Pons (tissue), 1 donor: ENCODE results near the gene VAMP7.
A peak's percentile ranks its signal among the peaks of the same experiment; 100 is the strongest.
"Not testable (repeated sequence)": the region's sequence is repeated elsewhere in the genome, so short reads cannot be mapped to it uniquely, and the experiment has no call there.

Experiments
- DNase-seq: peaks from one replicate; pipeline ENCODE4 v3.0.0-alpha.2; 2016; ENCODE audit warnings: low spot score

The VAMP7 gene, protein sequence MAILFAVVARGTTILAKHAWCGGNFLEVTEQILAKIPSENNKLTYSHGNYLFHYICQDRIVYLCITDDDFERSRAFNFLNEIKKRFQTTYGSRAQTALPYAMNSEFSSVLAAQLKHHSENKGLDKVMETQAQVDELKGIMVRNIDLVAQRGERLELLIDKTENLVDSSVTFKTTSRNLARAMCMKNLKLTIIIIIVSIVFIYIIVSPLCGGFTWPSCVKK

GRCh38 chrX:155881158-155881993 is at the start of gene VAMP7:
Gene VAMP7, plus strand, starts transcription at chrX:155881345. Its CDS starts 8,122 bp downstream, at chrX:155889467.
- DNase-seq = peak; percentile 86

GRCh38 chrX:155841232-155841631 is 39.9 kb upstream of the VAMP7 start:
- DNase-seq = no peak

DNA sequence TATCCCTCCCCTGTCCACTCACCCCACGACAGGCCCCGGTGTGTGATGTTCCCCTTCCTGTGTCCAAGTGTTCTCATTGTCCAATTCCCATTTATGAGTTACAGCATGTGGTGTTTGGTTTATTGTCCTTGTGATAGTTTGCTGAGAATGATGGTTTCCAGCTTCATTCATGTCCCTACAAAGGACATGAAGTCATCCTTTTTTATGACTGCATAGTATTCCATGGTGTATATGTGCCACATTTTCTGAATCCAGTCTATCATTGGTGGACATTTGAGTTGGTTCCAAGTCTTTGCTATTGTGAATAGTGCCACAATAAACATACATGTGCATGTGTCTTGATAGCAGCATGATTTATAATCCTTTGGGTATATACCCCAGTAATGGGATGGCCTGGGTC is 29.4 kb upstream of the VAMP7 start:
- not testable (repeated sequence) for DNase-seq

- DNase-seq = no peak
Measured at GRCh38 chrX:155857561-155857960, 23.6 kb upstream of the VAMP7 start.

DNA sequence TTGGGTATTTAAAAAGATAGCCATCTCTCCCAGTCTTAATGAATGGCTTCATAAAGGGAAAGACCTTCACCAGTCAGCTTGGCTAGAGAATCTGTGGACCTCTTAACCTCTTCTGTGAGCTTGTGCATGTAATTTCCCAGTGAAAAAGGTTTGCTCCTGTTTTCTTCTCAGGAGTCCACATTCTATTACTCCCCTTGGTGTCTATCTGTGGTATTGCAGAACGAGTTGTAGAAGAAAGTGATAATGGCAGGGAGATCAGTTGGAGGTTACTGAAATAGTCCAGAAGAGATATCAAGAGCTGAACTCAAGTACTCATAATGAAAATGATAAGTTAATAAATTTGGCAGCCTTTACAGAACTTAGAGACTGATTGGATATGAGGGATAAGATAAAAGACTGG is 16.5 kb upstream of the VAMP7 start:
- no peak for DNase-seq

DNA sequence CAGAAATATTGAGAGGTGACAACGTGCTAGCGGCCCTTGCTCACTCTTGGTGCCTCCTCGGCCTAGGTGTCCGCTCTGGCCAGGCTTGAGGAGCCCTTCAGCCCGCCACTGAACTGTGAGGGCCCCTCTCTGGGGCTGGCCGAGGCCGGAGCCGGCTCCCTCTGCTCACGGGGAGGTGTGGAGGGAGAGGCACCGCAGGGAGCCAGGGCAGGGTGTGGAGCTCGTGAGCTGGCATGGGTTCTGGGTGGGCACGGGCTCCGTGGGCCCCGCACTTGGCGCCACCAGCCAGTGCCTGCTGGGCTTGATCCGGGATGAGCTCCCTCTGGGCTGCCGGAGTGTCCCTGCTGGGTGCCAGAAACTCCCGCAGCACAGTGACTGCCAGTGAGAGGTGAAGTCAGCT is 16.0 kb upstream of the VAMP7 start:
- DNase-seq = no peak

- no peak for DNase-seq
Measured at GRCh38 chrX:155867821-155868220, 13.3 kb upstream of the VAMP7 start.

GRCh38 chrX:155870958-155871357 is 10.2 kb upstream of the VAMP7 start:
- no peak for DNase-seq

- no peak for DNase-seq
Measured at GRCh38 chrX:155871934-155872333, 9.2 kb upstream of the VAMP7 start.

GRCh38 chrX:155873188-155873587 is 8.0 kb upstream of the VAMP7 start:
- DNase-seq = no peak

- no peak for DNase-seq
Measured at GRCh38 chrX:155874571-155875244, 6.4 kb upstream of the VAMP7 start.

DNA sequence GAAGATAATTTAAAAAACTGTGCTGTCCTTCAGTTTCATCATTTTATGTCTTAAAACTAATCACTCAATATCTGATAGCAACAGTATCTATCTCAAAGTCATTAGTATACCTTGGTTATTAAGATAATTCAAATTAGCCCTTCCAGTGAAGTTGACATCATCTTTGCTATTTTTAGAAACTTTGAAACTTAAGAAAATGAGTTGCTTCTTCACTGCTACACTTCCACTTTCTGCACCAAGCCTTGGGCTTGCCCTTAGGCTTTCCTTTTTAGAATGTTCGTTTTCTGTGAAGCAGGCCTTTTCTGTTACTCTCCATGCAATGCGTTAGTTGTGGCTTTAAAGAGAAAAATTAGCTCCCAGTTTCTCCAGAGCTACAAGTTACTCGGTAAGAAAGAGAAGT is 4.4 kb upstream of the VAMP7 start:
- no peak for DNase-seq

GRCh38 chrX:155877288-155877687 is 3.9 kb upstream of the VAMP7 start:
- no peak for DNase-seq

DNA sequence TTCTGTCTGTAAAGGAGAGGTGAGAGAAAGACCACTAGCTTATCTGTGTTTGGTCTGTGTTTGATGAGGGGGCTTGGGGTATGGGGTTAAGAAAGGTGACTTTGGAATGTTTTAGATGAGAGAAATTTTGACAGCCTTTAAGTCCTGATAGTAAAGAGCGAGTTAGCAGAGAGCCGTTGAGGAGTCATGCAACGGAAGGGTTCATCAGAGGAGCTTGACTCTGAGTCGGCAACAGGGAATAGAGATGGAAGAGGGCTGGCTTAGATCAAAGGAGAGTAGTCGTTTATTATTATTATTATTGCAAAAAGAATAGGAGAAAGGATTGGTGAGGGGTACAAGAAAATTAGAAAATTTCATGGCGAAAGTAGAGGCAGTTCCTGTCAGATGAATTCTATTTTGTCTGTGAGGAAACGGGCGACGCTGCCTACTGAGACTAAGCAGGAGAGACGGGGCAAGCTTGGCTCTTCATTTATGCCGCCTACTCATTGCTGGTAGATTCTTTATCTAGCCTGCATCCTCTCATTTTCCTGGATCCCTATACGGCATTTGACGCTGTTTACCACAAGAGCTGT is 473 bp upstream of the VAMP7 start:
- peak; percentile 28 for DNase-seq

DNA sequence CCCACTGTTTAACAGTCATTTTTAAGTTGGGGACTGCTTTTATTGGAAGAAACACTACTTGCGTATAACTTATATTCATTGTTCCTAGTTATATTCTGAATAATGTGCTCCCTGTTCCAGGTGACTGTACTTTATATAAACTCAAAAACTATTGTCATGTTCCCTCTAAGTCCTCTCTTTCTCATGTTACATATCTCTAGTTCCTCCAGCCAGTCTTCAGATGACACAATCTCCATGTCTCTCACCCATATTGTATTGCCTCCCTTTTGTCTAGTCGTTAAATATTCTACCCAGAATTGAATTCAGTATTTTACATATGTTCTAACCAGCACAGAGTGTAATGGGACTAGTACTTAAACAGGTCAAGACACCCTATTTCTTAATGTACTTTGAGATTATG is 5.3 kb downstream of the VAMP7 start:
- DNase-seq = no peak

DNA sequence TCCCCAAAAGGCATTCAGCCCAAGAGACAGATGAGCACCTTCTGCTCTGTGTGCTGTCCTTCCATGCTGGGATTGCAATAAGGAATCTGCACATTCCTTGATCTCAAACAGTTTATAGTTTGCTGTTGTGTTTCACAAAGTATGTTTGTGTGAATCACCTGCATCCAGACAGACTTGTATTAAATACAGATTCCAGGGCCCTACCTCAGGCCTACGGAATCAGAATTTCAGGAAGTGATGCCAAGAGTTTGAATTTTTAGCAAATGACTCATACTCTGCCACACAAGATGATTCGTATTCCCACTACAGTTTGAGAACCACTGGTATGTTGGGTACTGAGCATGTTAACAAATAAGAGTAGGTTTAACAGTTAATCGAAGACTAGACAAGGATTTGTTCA is 7.0 kb downstream of the VAMP7 start:
- no peak for DNase-seq

- no peak for DNase-seq
Measured at GRCh38 chrX:155889328-155889727, 8.2 kb downstream of the VAMP7 start.

DNA sequence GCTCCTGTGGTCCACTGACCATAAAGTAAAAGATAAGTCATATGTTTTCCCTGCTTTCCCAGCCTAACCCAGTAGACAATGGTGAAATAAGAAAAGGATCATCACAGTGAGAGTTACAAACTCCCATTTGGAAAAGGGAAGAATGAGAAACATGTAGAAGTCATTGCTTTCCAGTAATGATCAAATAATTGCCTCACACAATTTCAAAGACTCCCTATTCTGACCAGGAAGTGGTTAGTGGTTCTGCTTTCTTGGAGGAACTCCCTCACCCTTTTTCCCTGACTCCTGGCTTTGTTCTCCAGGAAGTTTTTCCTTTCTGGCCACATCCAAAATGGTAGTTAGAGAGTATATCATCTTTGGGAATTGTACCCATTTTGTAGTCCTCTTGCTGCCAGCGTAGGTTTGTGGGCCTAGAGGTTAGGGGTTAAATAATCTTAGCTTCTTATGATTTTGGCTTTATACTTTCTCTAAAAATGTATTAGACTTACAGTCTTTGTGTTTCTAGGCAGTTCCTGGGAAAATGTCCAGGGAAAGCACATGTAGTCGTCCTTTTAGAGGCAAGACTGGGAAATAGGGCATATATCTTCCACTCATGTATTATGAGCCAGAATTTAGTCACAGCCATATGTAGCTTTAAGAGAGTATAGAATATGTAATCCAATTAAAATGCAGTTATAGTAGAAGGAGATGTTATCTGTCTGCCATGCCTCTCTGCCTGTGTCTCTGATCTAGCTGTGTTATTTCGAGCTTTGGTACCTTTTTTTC is 10.5 kb downstream of the VAMP7 start:
- DNase-seq = no peak

- DNase-seq = no peak
Measured at GRCh38 chrX:155893521-155893920, 12.4 kb downstream of the VAMP7 start.

DNA sequence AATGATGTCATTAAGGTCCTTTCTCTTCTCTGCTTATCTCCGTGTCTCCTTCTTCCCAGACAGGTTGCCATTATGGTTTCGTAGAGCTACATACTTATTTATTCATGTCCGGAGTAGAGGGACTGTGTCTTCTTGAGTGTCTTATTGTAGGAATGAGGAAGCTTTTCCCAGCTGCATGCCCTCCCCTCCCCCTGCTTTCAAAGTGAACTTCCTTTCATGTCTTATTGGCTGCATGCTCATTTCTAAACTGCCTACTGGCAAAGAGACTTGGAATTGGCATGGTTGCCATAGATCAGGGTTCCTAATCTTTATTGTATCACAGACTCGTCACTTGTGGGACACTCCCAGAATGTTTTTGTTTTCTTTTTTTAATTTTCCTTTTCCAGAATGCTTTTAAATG is 15.4 kb downstream of the VAMP7 start:
- DNase-seq = peak; percentile 14

DNA sequence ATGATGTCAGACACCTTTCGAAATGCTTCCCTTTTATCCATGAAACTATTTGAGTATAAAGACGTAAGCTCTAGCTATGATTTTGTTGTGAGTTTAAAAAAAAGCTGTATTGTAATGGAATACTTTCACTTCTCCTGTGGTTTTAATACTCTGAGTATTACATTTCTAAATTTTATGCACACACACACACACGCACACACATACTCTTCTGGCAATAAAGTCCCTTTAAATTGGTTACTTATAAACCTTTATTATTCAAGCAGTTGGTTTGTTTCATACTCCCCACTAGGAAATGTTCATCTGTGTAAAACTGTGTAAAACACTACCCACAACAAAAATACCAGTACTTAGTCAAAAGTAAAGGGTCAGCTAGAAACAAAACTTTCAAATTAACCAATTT is 18.2 kb downstream of the VAMP7 start:
- no peak for DNase-seq

- DNase-seq = no peak
Measured at GRCh38 chrX:155900765-155901164, 19.6 kb downstream of the VAMP7 start.
